GM19395 (cell line): ENCODE results near the gene IQGAP2.
A peak's percentile ranks its signal among the peaks of the same experiment; 100 is the strongest.
"Not testable (repeated sequence)": the region's sequence is repeated elsewhere in the genome, so short reads cannot be mapped to it uniquely, and the experiment has no call there.

Experiments
- ATAC-seq: cut with Tn5 transposase; IDR thresholded peaks from one replicate; pipeline ENCODE4 v1.9.1; 2021; ENCODE audit warnings: mild to moderate bottlenecking, moderate library complexity; ENCODE audit not compliant: unreplicated experiment

Gene IQGAP2

DNA sequence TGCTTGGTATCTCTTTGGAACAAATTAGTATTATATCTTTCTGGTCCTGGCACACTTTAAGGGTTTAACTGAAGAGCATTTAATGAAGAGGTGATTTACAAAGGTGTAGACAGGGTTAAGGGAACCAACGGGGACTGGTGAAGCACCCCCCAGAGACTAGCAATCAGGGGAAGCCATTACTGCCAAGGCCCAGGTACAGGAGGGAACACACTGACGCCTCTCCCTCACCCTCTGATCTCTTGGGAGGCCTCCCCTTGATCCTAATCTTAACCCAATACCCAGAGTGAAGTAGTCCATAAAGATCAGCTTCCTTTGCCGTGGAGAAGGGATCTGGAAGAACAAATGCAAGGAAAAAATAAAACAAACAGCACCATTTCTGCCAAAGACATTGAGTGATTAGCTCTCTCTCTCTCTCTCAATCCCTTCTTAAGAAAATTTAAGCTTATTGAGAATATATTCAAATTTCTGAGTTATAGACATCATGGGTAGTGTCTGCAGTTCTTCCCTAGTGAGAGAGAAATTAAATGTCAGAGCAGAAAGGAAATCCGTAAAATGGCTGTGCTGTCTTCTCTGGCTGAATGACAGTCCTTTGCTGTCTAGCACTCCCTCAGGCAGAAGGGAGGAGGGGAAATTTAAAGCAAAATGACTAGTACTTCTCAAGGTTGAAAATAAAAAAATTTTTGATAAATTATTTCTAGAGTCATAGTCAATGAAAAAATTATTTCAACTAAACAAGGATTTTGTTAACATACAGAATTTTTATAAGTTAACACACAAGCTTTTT is 332.9 kb downstream of the IQGAP2 start:
- no peak for ATAC-seq

DNA sequence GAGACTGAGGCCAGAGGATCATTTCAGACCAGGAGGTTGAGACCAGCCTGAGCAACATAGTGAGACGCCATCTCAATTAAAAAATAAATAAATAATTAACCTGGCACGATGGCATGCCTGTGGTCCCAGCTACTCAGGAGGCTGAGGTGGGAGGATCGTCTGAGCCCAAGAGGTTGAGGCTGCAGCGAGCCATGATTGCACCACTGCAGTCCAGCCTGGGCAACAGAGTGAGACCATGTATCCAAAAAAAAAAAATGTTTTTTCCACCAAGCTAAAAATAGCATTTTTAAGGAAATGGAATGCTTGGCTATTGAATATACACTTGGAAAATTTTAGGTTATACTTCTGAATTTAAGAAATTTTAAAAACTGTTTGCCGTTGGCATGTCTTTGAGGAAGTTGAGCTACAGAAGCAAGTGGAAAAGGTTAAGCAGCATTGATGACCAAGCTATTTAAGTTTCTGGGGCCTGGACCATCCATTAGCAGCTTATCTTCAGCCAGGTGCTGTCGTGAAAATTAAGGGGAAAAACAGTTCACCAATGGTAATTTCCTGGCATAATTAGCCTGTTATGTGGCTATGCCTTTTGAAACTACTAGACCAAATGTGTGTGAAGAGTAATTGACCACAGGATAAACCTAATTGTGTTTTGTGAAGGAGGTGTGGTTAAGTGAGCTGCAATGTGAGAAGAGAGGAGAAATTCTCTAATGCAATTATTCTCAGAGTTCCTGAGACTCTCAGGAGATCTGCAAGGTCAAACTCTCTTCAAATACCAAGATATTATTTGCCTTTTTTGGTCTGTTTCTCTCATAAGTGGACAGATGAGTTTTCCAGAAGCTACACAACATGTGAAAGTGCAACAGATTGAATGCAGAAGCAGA is 333.8 kb downstream of the IQGAP2 start:
- ATAC-seq = peak; percentile 35

DNA sequence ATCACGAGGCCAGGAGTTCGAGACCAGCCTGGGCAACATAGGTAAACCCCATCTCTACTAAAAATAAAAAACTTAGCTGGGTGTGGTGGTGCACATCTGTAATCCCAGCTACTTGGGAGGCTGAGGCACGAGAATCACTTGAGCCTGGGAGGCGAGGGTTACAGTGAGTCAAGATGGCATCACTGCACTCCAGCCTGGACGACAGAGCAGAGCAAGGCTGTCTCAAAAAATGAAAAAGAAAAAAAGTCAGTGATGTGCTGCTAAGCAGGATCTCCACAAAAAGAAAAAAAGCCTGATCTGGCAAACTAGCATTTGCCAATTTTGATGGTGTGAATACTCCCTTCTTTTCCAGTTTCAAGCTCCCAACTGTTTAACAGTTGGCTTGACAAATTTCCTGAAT is 334.8 kb downstream of the IQGAP2 start:
- no peak for ATAC-seq

DNA sequence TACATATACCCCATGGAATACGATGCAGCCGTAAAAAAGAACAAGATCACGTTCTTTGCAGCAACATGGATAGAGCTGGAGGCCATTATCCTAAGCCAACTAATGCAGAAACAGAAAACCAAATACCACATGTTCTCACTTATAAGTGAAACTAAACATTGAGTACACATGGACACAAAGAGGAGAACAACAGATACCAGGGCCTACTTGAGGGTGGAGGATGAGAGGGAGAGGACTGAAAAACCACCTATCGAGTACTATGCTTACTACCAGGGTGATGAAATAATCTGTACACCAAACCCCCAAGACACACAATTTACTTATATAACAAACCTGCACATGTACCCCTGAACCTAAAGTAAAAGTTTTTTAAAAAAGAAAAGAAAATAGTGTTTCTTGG is 338.4 kb downstream of the IQGAP2 start:
- ATAC-seq = not testable (repeated sequence)

DNA sequence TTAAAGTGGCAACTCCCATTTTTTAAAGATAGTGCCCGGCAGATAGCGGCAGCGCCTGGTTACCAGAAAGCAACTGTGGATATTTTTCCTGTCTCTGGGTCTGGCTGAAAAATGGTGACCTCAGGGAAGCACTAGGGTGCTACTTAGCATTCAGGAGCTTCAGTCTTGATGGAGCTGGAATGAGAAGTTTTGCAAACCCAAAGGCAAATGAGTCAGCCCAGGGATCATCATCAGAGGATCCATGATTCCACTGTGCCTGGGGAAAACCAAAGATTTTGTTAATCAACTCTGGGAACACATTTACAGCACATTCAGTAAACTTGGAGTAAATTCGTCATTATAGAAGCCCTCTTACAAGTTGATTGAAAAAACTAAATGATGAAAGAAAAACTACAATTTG is 339.5 kb downstream of the IQGAP2 start:
- ATAC-seq = no peak

DNA sequence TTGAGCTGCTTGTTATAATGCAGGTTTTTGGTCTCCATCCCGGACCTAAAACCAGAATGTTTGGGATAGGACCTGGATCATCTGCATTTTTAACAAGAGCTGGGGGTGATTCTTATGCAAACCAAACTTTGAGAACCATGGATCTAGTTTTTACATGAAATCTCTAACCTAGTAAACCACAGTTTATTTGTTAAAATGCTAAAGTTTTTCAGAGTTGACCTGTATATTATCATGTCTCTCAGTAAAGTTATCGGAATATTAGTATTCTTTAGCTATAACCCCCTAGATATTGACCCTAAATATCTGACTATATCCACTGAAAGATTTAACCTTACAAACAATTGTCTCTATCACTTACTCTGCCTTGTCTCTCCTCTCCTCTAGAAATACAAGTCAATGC is 341.5 kb downstream of the IQGAP2 start:
- ATAC-seq = no peak

DNA sequence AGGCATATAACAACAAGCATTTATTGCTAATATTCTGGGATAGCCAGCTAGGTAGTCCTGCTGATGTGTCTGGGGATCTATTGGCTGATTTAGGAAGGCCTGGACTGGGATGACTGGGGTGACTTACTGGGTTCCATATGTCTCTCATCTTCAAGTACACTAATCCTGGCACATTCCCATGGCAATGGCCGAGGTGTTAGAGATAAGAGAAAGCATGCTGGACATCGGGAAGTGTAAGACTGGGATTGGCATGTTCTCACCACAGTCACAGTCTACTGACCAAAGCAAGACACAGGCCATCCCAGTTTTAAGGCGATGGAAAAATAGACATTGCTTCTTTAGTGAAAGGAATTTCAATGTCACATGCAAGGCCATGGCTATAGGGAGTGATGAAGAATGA is 342.6 kb downstream of the IQGAP2 start:
- ATAC-seq = no peak

DNA sequence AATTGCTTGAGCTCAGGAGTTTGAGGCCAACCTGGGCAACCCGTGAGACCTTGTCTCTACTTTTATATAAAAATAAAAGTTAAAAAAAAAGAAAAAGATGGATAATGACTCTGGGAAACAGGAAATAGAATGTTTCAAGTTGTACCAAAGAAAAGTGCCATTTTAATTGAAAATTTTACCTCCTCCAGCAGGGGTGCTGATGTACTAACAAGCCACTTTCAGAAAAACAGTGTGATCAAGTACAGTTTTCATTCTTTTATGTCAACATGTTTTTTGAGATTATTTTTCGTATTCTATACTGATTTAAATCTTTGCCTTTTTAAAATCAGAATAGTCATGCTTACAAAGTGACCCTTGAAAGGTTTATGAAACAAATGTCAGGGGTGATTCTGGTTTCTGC is 343.6 kb downstream of the IQGAP2 start:
- ATAC-seq = no peak

DNA sequence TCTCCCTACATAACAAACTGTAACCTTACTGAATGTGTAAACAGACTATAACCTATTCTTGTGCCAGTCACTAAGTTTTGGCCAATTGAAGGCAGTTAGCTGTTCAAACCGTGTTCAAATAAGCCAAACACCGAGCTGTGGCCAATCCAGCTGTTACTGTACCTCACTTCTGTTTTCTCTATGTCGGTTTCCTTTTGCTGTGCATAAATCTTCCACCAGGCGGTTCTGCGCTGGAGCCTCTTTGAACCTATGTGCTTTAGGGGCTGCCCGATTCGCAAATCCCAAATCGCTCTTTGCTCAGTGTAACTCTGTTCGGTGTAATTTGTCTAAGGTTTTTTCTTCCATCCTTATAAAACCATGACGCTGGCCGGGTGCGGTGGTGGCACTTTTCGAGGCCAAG is 344.6 kb downstream of the IQGAP2 start:
- no peak for ATAC-seq

DNA sequence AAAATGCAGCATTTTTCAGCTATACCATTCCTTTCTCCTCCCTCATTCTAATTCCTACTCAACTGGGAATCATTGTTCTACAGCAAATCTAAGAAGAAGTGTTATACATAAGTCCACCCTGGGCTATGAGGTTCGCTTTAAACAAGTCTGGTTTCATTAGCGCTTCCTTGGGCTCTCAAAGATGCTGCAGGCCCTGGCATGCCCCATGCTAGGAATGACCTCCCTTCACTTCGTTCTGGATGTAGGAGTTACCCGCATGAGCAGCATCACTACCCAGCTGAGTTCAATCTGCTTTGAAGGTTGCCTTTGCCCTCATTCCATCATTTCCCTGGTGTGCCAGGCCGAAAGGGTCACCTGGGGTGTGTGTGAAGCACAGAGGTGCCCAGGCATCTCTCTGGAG is 348.2 kb downstream of the IQGAP2 start:
- ATAC-seq = no peak

DNA sequence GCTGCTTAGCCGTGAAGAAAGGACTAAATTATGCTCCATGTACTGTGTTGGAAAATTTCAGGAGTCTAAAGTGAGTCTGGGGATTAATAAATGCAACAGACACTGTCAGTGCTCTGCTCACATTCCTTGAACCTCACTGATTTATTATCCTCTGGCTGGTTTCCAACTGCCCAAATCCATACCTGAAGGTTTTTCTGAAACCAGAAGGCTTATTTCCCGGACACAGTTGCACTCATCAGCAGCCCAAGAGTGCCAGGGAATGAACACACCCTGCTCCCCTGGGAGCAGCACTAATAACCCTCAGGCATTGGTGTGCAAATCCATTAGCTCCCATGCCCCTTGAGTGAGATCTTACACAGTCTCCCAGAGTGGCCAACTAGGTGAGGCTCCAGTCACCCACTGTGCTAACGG is 351.6 kb downstream of the IQGAP2 start:
- no peak for ATAC-seq

DNA sequence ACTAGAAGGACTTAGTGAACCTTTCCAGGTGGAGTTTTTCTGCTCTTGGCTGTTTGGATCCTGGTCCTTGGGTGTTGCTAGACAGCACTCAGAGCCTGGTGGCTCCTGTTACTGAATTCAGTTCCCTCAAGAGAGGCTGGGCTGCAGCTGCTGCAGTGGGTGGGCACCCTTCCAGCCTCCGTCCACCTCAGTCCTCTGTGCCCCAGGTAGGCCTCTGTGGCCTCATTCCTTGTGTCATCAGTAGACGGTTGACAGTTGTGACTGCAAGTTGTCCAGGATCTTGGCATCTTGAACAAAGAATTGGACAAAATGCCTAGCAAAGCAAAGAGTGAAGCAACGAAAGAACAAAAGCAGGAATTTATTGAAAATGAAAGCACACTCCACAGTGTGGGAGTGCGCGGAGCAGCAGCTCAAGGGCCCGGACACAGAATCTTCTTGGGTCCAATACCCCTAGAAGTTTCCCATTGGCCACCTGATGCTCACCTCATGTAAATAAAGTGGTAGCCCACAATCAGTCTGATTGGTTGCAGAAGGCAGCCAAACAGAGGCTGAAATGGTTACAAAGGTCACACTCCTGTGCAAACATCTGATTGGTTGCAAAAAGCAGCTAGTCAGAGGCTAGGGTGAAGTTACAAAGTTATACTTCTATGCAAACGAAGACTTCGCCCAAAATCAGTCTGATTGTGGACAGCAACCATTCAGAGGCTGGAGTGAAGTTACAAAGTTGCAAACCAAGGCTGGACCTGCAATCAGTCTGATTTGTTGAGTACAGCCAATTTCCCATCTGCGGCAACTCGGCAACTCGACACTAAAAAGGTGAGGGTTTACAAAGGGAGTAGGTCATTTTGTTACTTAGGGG is 352.9 kb downstream of the IQGAP2 start:
- ATAC-seq = no peak

DNA sequence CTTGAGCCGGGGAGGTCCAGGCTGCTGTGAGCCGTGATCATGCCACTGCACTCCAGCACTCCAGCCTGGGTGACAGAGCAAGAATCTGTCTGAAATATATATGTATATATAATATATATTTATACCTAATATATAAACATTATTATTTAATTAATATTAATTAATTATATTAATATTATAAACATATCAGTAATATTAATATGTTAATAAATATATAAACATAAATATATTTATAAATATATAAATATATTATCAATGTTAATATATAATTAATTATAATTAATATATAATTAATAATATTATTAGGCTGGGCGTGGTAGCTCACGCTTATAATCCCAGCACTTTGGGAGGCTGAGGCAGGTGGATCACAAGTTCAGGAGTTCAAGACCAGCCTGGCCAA is 354.0 kb downstream of the IQGAP2 start:
- no peak for ATAC-seq
